Retinal pigment epithelial cell (primary cell): ENCODE measurements around the gene TESK2.
"Not testable (repeated sequence)": the region's sequence is repeated elsewhere in the genome, so short reads cannot be mapped to it uniquely, and the experiment has no call there.

ENCODE experiments used
- DNase-seq: peaks from one replicate; pipeline ENCODE4 v3.0.0-alpha.2; 2010; ENCODE audit warnings: low read depth
- H3K4me3 ChIP-seq: 2 replicates; pipeline ENCODE4 v1.5.1; 2011; ENCODE audit warnings: mild to moderate bottlenecking, low read length, control low read depth, moderate library complexity
- CTCF ChIP-seq: conservative IDR thresholded peaks from 2 replicates; pipeline ENCODE4 v1.5.1; 2011; ENCODE audit warnings: low read depth, low read length, control low read depth, inconsistent platforms

The TESK2 gene

GRCh38 chr1:45490626-45491486 is at the start of gene TESK2:
Gene TESK2, minus strand, starts transcription at chr1:45491163. Its CDS starts 33,378 bp downstream, at chr1:45457785.
- no peak for TF ChIP-seq CTCF
- H3K4me3 ChIP-seq, result peak within 1 kb of the TSS; percentile 82
- peak; percentile 99 for DNase-seq

GRCh38 chr1:45536886-45537285 is 45.9 kb upstream of the TESK2 start:
- no peak for TF ChIP-seq CTCF
- no peak for DNase-seq
- H3K4me3 ChIP-seq, result no peak overlapping the region

GRCh38 chr1:45535988-45536766 is 45.2 kb upstream of the TESK2 start:
- no peak overlapping the region for H3K4me3 ChIP-seq
- no peak for TF ChIP-seq CTCF
- DNase-seq, result no peak

GRCh38 chr1:45531873-45532272 is 40.9 kb upstream of the TESK2 start:
- H3K4me3 ChIP-seq, result no peak overlapping the region
- no peak for TF ChIP-seq CTCF
- DNase-seq, result no peak

DNA sequence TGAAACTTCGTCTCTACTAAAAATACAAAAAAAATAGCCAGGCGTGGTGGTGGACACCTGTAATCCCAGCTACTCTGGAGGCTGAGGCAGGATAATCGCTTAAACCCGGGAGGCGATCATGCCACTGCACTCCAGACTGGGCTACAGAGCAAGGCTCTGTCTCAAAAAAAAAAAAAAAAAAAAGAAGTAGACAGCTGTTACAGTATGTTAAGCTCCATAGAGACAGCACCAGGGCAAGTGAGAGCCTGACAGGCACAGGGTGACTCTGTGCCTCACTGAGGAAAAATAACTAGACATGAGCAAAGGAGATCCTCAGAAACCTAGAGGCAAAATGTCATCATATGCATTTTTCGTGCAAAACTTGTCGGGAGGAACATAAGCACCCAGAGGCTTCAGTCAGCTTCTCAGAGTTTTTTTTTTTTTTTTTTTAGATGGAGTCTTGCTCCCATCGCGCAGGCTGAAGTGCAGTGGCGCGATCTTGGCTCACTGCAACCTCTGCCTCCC is 39.7 kb upstream of the TESK2 start:
- TF ChIP-seq CTCF, result no peak
- DNase-seq, result no peak
- no peak overlapping the region for H3K4me3 ChIP-seq

GRCh38 chr1:45526135-45526644 is 35.2 kb upstream of the TESK2 start:
- H3K4me3 ChIP-seq, result no peak overlapping the region
- TF ChIP-seq CTCF, result no peak
- no peak for DNase-seq

GRCh38 chr1:45523975-45524374 is 33.0 kb upstream of the TESK2 start:
- not testable (repeated sequence) for H3K4me3 ChIP-seq, DNase-seq

DNA sequence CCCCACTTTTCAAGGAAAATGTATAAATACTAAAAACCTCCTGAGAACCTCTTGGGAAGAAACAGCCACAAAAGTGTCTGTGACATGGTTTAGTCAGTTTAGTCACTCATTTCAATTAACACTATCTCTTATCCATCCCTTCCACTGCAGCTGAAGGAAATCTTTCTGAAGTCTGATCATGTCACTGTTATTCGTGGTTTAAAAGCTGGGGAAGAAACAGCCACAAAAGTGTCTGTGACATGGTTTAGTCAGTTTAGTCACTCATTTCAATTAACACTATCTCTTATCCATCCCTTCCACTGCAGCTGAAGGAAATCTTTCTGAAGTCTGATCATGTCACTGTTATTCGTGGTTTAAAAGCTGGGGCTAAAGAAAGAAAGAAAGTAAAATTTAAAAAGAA is 32.6 kb upstream of the TESK2 start:
- DNase-seq, H3K4me3 ChIP-seq: not testable (repeated sequence)
